Left lung (tissue), 10 donors: ENCODE data around the gene MACROD2. TPM values are rescaled to one million over a fixed set of nuclear protein-coding genes. Genes with fewer than 3 reads are reported as not detected.

Experiments used
- ATAC-seq: fragments of 200-7000 bp; cut with Tn5 transposase; one replicate; pipeline ENCODE4 v1.9.1; 2020; ENCODE audit warnings: moderate library complexity
- DNase-seq, 4 donors: peaks; one replicate each; pipeline ENCODE4 v3.0.0-alpha.2; 2013 to 2020
- H3K27ac ChIP-seq, 2 donors: fragments of 200-600 bp; sonication (generic) in 1 of 2; one replicate each; pipeline versions ENCODE4 v1.5.0 to v1.8.0; 2020 to 2021
- H3K27me3 ChIP-seq, 2 donors: fragments of 200-600 bp; sonication (generic) in 1 of 2; one replicate each; pipeline versions ENCODE4 v1.5.0 to v1.8.0; 2020 to 2021
- H3K36me3 ChIP-seq, 2 donors: fragments of 200-600 bp; sonication (generic) in 1 of 2; one replicate each; pipeline versions ENCODE4 v1.5.0 to v1.8.0; 2020 to 2021
- H3K4me1 ChIP-seq, 2 donors: fragments of 200-600 bp; one replicate each; pipeline ENCODE4 v1.8.0; 2021
- H3K4me3 ChIP-seq, 2 donors: fragments of 200-600 bp; sonication (generic) in 1 of 2; one replicate each; pipeline versions ENCODE4 v1.5.0 to v1.8.0; 2020 to 2021; ENCODE audit warnings: mild to moderate bottlenecking in 1 of 2
- H3K9me3 ChIP-seq, 2 donors: fragments of 200-600 bp; sonication (generic) in 1 of 2; one replicate each; pipeline versions ENCODE4 v1.5.0 to v1.8.0; 2020 to 2021
- CTCF ChIP-seq, 2 donors: fragments of 200-600 bp; sonication (generic) in 1 of 2; IDR thresholded peaks; one replicate each; pipeline versions ENCODE4 v1.5.0 to v1.8.0; 2021; ENCODE audit warnings: antibody characterized with exemption in 2 of 2
- intact Hi-C, 2 donors: fragments of 100-400 bp; cut with DNase I; formaldehyde crosslinking; loops; one replicate each; pipeline versions ENCODE4 v1.11.2 to v1.14.2; 2022
- polyA plus RNA-seq, 6 donors: library from polyadenylated mRNA; unstranded; fragments of 120-200 nt; gene quantifications; one replicate each; pipeline ENCODE4 v1.2.1, GENCODE V29; 2013; ENCODE audit not compliant: insufficient read length in 6 of 6
- total RNA-seq, 2 donors: library from RNA; stranded (reverse); fragmentation: NEBNext Ultra II Directional; extraction: Animal tissue kit (Norgen Biotek cat#: 25700); gene quantifications; one replicate each; pipeline ENCODE4 v1.2.1, GENCODE V29; 2021
- donor health status: DM: no; HTN: yes; CAD: no.
- donor health status: DM: no; HTN: no; CAD: no.

MACROD2 gene
- total and polyA plus RNA-seq, 8 donors, result 6.1 to 23.6 (median 8.9) TPM

- Histone ChIP-seq H3K27ac (no peak overlapping the region), H3K27me3 (no peaks in the 10 kb centered on the region), H3K9me3 (no peaks in the 10 kb centered on the region), H3K36me3 (no peaks in the 10 kb centered on the region), H3K4me1 (no peaks in the 10 kb centered on the region), H3K4me3 (no peak overlapping the region)
- intact Hi-C loops, result no loop called here
- no peak for TF ChIP-seq CTCF (IDR thresholded peaks at IDR 0.05)
- DNase-seq (peak in 1 of 4 donors; percentile 44), ATAC-seq (no peak)
Measured at GRCh38 chr20:15603506-15603905, 1608.2 kb downstream of the MACROD2 start.

- H3K9me3 ChIP-seq, result no peaks in the 10 kb centered on the region
- TF ChIP-seq CTCF (IDR thresholded peaks at IDR 0.05), result no peak
- H3K27ac ChIP-seq, result no peak overlapping the region
- H3K36me3 ChIP-seq, result no peaks in the 10 kb centered on the region
- intact Hi-C loops, result no loop called here
- no peaks in the 10 kb centered on the region for H3K27me3 ChIP-seq
- DNase-seq, result no peak
- no peak overlapping the region for H3K4me3 ChIP-seq
- no peak for ATAC-seq
- H3K4me1 ChIP-seq, result no peaks in the 10 kb centered on the region
Measured at GRCh38 chr20:15603978-15604805, 1608.9 kb downstream of the MACROD2 start.

GRCh38 chr20:15609921-15610320, 1614.6 kb downstream of the MACROD2 start:
- no peaks in the 10 kb centered on the region for H3K4me1 ChIP-seq
- no peaks in the 10 kb centered on the region for H3K27me3 ChIP-seq
- H3K27ac ChIP-seq, result no peak overlapping the region
- no peaks in the 10 kb centered on the region for H3K36me3 ChIP-seq
- intact Hi-C loops, result no loop called here
- TF ChIP-seq CTCF (IDR thresholded peaks at IDR 0.05), result no peak
- ATAC-seq (peak; percentile 71), DNase-seq (peak in 1 of 4 donors; percentile 14)
- H3K4me3 ChIP-seq, result no peak overlapping the region
- H3K9me3 ChIP-seq, result no peaks in the 10 kb centered on the region

- DNase-seq (peak in 2 of 4 donors; percentile 16 to 17), ATAC-seq (no peak)
- intact Hi-C loops, result no loop called here
- no peaks in the 10 kb centered on the region for H3K9me3 ChIP-seq
- no peaks in the 10 kb centered on the region for H3K36me3 ChIP-seq
- no peak for TF ChIP-seq CTCF (IDR thresholded peaks at IDR 0.05)
- no peaks in the 10 kb centered on the region for H3K27me3 ChIP-seq
- no peaks in the 10 kb centered on the region for H3K4me1 ChIP-seq
- no peak overlapping the region for H3K27ac ChIP-seq
- H3K4me3 ChIP-seq, result no peak overlapping the region
Measured at GRCh38 chr20:15610787-15611186, 1615.5 kb downstream of the MACROD2 start.

- Histone ChIP-seq H3K4me3 (no peak overlapping the region), H3K4me1 (no peaks in the 10 kb centered on the region), H3K27me3 (no peaks in the 10 kb centered on the region), H3K9me3 (no peaks in the 10 kb centered on the region), H3K36me3 (no peaks in the 10 kb centered on the region), H3K27ac (no peak overlapping the region)
- no peak for DNase-seq
- intact Hi-C loops, result no loop called here
- no peak for TF ChIP-seq CTCF (IDR thresholded peaks at IDR 0.05)
- no peak for ATAC-seq
Measured at GRCh38 chr20:15611541-15611940, 1616.2 kb downstream of the MACROD2 start.
